Activated CD4-positive, alpha-beta T cell treated with anti-CD3 and anti-CD28 coated beads for 4 hours (primary cell): ENCODE measurements around the gene DIP2B.

Source experiments
- DNase-seq, 2 donors: peaks; one replicate each; pipeline ENCODE4 v3.0.0-alpha.2; 2020

The DIP2B gene

DNA sequence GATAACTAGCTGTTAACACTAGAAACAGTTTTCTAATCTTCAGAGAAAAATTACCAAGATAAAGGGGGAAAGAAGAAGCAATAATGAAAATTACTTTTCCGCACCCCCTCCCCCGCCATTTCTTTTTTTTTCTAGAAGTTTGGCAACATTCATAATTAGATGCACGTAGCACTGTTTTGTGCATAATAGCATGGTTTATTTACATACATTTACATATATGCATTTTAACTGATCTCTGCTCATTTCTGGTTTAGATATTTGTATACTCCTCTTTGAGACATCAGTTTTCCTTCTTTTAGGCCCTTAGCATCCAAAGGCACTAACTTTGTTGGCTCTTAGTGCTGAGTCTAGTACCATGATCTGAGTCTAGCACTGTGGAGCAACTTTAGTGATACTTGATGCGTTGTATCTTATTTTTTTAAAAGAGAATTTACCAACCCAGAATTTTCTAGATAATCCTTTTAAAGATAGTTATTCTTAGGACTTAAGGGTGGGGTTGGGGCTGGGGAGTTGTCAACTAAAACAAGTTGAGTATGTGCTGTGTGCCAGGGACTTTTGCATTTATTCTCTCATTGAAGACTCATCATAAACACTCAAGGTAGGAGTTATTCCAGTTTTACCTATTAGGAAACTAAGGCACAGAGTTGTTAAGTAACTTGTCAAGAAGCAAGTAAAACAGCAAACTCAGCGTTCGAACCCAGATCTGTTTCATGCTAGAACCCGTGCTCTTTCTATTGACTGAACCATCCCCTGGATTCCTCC, 110.5 kb downstream of the DIP2B start:
- no peak for DNase-seq

- no peak for DNase-seq
Measured at GRCh38 chr12:50615907-50616296, 111.1 kb downstream of the DIP2B start.

- DNase-seq: no peak
Measured at GRCh38 chr12:50617657-50618056, 112.9 kb downstream of the DIP2B start.

GRCh38 chr12:50618864-50619609, 114.3 kb downstream of the DIP2B start:
- no peak for DNase-seq

GRCh38 chr12:50619610-50619958, 114.8 kb downstream of the DIP2B start:
- no peak for DNase-seq

DNA sequence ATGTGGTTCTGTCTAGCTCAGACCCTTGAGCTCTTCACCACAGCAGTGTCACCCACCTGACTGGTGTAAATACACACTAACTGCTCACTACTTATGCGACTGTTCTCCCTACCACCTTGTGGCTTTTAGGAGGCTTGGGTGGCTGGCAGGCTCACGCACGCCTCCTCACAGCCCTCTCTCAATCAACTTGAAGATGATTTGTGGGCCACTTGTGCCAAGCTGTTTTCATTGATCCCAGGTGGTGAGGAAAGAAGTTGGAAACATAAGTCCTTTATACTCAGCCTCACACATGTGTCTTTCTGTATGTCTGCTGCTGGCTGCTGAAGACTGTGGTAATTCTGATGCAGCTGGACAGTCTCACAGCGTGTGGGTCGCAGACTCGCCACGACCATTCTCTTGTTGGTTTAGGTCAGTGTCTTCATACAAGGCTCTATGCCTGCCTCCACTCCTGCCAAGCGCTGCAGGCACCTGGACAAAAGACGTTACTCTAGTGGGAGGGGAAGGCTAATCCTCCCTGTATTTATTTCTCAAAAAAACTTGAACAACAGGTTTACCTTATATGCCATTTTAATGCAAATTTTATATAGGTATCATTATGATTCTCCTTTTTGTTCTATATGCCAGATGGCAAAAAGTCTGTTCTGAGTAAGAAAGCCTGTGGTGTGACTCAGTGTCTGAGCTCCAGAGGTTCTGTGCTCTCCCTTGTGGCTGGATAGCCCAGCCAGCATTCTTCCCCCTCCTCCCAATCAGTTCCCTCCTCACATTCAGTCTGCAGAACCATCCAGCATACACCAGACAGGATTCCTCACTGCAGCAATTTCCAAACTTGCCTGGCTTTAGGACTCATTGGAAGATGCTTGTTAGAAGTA, 115.6 kb downstream of the DIP2B start:
- no peak for DNase-seq

DNA sequence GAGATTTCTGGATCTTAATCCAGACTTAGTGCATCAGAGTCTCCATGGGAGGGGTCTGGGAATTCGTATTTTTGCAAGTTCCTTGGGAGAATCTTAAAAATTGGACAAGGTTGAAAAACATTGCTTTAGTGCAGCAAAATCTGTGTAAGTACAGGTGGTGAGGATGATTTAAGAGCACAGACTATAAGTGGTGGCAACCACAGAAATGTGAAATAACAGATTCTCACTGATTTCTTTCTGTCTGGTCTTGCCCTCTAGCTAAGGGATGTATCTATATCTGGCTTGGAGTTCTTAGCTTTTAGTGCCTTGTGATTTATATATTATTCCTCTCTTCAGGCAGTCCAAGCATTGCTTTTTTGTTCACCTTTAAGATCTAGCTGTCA, 116.2 kb downstream of the DIP2B start:
- no peak for DNase-seq

DNA sequence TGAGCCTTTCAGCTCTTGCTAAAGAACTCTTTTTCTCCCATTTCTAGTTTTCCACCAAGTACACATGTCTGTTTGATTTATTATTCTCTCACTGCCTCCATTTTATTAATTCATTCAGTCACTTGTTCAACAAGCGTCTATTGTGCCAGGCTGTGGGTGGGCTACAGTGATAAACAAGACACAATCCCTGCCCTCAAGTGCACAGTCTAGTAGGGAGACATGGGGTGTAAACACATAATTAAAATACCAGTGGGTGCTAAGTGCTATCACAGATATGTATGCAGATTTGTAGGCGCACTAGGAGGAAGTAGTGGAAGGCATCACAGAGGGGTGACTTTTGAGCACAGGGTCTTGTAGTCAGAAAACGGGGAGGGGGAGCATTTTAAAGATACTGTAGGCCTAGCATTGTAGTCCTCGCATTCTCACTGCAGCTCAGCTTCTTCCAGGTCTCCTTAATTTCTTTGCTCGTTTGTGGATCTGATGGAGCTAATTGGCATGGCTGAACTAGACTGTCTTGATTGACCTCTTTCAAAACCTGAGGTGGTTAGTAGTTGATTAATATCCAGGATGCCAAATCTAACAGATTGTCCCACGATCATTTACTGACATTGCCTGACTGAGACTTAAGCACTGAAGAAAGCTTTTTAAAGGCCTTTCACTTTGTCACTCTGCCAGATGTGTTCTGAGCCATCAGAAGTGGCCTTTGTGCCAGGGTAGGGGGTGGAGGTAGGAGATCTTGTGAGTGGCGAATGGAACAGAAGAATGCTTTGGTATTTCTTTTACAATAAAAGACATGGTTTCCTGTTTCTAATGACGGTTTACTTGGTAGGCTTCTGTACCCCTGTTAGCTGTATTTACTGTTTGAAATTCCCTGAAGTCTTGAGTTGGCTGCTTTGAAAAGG, 116.9 kb downstream of the DIP2B start:
- DNase-seq: no peak

- DNase-seq: no peak
Measured at GRCh38 chr12:50625029-50625925, 120.5 kb downstream of the DIP2B start.

DNA sequence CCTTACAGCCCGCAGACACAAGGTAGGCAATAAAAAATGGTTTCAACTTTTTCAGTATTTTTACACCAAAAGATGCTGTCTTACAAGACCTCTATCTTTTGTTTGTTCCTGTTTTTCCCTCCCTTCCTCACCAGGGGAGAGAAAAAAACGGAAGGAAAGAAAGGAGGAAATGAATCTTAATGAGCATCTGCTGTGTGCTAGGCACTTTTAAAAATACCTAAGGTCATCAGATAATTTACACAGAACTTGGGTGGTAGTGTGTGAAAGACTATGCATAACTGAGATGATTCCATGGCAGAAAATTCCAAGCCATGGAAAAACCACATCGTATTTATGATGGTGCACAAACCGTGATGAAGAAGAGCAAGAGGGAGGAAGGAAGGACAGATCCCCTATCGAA, 121.2 kb downstream of the DIP2B start:
- no peak for DNase-seq

DNA sequence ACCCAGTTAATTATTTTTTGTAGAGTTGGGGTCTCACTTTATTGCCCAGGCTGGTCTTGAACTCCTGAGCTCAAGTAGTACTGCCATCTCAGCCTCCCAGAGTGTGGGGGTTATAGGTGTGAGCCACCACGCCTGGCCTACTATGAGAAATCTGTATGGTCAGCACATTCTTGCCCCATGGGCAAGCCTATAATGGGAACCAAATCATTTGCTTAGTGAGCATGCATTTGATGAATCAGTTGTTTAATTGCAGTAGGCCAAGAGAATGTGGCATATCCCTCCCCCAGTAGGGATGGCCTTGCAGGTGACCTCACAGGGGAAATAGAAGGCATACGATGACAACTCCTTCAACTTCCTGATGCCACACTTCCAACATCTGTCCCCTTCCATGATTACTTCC, 122.7 kb downstream of the DIP2B start:
- DNase-seq: no peak

DNA sequence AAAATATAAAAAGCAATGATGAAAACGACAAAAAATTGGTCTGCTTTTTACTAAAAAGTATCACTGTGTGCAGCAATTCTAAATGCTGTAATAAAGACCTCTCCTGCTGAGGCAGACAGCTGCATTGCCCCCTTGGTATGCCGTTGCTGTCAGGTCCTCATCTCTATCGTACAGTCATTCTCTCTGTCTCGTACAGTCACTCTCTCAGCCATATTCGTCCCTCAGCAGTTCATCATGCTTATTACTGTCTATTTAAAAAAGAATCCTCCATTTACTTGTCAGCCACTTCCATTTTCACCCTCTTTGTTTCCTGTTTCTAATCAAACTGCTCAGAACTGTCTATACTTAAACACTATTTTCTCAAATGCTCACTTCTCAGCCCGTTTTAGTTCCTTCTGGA, 123.6 kb downstream of the DIP2B start:
- no peak for DNase-seq

DNA sequence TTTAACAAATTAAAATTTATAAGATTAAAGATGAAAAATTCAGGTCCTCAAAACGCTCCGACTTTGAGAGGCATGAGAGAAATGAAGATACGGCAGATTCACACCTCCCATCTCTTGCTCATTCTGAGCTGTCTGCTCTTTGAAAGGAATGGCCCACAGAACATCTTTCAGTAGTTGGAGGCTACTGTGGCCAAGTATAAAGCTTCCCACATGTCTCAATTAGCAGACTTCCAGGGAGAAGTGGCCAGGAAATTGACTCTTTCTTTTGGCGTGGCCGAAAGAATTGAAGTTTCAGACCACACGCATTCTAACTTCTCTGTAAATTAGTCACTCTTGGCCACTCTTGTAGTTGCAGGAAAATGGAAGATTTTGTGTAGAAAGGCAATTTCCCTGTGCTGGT, 129.2 kb downstream of the DIP2B start:
- DNase-seq: no peak

- DNase-seq: no peak
Measured at GRCh38 chr12:50634379-50634778, 129.6 kb downstream of the DIP2B start.

DNA sequence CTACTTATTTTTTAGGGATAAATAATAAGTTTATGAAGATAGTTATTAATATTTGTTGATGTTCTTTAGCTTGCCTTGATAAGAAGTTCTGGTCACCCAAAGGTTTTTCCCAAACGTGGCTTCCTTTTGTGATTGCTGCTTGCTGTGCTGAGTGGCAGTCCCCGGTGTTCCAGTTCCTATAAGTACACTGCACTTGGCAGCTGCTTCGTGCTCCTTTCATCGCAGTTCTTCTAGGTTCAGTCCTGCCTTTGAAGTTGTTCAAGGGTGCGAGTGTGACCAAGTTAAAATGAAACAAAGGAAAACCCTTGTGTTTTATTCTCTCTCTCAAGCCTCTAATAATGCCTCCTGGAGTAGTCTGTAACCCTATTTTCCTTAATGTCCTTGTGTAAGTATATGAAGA, 130.6 kb downstream of the DIP2B start:
- no peak for DNase-seq

GRCh38 chr12:50635857-50636256, 131.1 kb downstream of the DIP2B start:
- no peak for DNase-seq

DNA sequence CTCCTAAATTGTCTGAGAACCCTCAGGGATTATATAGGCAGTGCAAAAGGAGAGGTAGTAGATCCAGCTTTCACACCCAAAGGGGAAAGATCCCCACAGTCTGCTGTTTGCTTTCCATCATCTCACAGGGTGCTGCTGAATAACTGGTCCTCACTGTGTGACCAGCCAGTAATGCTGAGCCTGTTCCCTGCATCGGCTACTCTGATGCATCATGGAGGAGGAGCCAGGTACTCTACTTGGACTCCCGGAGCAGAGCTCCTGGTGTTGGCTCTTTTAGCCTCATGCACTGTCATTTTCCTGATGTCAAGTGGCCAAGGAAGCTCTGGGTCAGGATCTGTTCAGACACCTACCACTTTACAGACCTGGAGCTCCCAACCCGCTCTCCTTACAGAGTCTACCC, 131.7 kb downstream of the DIP2B start:
- DNase-seq: no peak

GRCh38 chr12:50637870-50638481, 133.2 kb downstream of the DIP2B start:
- no peak for DNase-seq

DNA sequence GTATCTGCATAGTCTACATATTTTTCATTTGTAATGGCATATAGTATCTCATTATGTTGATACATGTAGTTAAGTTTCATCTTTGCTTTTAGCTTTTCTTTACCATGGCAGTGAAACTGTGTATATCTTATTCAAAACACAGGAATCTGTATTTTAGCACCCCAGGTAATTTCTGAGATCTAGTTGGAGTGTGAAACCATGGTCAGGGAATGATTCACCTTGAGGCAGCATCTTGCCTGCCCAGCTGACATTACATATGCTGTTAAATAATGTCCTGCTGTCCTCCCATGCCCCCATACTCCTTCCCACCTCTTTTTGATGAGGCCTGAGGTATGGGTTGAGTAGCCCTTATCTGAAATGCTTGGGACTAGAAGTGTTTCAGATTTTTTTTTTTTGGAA, 133.7 kb downstream of the DIP2B start:
- no peak for DNase-seq

- DNase-seq: no peak
Measured at GRCh38 chr12:50639721-50640120, 134.9 kb downstream of the DIP2B start.

DNA sequence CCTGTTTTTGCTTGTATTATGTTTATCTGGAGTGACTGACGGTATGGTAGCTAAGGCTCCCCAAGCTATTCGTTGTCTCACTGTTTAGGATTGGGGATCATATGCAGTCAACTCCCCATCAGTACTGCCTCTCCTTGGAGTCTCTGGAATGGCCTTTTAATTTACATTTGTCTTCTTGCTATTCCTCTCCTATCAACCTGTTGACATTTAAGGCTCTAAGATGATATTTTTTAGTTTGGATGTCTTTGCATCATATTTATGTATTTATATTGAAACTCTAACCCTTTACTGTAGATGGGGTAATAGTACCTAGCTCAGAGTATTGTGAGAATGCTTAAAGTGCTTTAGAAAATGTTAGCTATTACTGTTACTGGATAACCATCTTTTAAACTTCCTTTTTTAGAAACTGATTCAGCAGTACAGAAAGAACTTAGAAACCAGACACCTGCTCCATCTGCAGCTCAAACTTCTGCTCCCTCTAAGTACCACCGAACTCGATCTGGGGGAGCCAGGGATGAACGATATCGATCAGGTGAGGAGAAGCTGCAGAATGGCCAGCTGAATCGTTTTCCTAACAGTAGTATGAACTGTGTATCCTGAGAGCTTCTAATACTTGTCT, 135.6 kb downstream of the DIP2B start:
- DNase-seq: no peak
